Measurements from ENCODE around the gene NEK6.

Gene NEK6

DNA sequence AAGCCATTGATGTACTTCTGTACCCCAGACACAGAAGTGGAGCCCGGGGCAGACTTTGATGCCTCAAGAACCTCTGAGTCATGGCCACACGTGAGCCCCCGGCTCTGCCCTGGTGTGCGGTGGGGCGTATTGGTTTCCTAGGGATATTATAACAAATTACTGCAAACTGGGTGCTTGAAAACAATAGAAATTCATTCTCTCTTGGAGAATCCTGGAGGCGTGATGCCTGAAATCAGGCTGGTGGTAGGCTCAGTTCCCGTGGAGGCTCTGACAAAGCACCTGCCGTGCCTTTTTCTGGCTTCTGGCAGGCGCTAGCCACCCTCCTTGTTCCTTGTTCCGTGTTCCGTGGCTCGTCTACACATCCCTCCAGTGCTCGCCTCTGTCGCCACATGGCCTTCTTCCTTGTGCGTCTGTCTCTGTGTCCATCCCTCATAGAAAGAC lies 24.2 kb downstream of the NEK6 start:
- no peak for DNase-seq

DNA sequence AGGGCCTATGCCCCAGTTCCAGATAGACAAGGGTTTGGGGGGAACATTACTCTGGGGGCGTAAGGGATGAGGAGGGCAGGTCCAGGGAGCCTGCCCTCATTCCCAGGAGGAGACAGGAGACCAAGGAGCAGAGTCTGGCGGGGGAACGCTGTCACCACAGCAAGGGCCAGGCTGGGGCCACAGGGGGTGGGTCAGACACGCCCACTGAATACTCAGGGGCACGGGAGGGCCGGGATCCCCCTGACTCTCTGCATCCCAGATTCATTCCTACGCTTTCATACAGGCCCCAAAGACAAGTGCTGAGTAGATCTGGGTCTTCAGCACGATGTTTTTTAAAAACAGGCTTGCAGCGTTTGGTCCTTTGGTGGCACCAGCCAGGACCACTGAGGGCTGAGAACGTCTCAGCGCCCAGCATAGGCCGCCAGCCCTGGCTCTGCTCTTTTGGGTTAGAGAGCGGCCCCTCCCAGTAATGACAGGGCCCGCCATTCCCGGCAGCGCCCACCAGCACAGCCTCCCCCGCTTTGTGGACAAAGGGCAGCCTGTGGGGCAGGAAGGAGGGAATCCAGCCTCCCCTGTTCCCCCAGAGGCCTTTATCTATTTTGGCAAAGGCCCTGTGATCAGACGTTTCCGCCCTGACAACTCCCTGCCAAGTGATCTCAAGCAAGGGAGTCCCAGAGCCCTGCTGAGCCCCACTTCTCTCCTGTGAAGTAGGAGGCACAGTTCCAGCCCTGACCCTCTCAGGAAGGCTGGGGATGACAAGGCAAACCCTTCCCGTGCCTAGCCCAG lies 24.9 kb downstream of the NEK6 start:
- DNase-seq = no peak

DNA sequence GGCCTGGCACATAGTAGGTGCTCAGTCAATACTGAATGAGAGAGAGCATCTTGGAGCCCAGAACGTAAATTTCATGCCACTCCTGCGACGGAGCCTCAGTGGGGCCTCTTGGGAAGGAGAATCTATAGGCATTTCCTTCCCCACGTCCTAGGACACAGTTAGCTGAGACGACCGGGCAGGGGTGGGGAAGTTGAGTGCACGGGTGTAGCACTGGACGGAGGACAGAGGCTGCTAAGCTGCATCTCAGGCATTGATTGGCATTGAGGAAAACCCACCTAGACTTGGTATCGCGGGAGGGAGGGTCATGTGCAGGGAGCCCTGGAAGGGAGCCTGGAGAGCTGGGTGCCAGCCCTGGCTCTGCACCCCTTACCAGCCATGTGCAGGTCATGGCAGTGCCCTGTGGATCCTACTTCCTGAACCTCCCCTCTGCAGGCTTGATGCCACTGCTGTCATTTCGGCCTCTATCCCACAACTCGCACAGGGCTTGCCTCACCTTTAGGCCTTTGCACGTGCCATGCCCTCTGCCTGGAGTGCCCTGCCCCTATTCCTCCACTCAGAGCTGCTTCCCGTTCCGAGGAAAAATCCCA lies 25.6 kb downstream of the NEK6 start:
- no peak for DNase-seq

DNA sequence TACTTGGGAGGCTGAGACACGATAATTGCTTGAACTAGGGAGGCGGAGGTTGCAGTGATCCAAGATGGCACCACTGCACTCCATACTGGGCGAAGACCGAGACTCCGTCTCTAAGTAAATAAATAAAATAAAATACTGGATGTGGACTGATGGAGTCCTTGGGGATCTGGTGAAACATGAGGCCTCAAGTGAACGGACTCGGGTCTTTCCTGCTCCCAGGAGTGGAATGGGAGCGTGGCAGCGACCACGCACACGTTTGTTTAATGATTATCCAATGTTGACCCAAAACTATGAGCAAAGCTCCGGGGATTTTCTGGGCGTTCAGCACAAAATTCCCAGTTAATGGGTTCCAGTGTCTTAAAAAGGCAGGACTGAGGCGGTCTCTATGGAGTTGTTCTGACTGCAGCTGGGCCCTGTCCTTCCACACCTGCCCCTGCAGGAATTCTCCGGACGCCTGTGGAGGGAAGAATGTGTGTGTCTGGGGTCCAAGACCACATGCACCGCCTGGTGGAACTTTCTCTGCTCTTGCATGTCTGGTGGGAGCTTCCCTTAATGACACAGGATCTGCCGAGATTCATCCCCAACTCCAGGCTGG lies 26.6 kb downstream of the NEK6 start:
- DNase-seq = no peak

DNA sequence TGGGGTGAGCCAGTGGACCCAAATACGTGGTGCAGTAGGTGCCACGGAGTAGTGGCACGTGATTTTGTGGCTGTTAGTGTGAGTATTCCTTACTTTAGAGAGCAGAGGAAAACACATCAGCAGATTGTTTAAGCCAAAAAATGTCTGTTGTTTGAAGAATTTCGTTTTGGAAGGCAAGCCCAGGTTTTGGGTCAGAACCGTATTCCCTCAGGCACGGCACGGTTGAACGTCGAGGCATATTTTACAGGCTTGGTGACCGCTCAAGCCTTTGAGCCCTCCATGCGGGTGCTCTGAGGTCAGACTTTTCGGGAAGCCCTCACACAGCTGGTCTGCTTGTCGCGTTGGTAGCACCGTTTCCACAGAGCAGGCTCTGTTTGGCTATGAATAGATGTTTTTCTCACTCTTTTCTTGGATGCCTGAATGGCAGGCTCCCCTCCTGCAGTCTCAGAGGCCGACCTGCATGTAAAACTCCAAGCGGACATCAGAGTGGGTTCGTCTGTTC lies 27.2 kb downstream of the NEK6 start:
- DNase-seq = no peak

DNA sequence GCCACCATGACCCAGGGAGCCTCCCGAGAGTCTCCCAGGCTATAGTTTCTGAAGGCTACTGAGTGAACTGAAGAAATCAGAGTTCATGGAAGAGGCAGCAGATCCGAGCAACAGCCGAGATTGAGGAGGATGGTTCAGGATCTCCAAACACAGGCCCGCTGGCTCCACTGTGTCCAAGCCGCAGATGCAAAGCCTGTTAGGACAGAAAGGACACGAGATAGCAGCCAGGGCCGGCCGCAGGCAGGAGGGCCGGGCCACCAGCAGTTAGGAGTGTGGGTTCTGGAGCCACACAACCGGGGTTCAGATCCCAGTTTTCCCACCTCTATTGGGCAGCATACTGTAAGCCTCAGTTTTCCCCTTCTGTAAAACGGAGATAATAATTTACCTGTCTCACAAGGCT lies 27.7 kb downstream of the NEK6 start:
- no peak for DNase-seq

DNA sequence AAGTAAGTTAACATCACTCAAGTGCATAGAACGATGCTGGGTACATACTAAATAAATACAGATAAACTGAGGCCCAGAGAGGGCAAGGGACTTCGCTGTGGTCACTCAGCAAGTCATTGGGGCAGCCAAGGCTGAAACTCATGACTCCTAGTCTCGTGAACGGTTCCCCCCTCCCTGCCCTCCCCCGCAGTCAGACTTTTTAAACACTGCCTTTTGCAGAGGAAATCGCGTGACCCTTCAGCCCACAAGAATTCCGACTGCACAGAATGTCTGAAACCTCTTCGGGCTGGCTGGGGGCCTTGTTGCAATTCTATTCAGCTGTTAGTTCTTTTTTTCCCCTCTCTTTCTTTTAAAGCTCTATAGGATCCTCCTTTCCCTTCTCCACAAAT lies 28.1 kb downstream of the NEK6 start:
- no peak for DNase-seq

DNA sequence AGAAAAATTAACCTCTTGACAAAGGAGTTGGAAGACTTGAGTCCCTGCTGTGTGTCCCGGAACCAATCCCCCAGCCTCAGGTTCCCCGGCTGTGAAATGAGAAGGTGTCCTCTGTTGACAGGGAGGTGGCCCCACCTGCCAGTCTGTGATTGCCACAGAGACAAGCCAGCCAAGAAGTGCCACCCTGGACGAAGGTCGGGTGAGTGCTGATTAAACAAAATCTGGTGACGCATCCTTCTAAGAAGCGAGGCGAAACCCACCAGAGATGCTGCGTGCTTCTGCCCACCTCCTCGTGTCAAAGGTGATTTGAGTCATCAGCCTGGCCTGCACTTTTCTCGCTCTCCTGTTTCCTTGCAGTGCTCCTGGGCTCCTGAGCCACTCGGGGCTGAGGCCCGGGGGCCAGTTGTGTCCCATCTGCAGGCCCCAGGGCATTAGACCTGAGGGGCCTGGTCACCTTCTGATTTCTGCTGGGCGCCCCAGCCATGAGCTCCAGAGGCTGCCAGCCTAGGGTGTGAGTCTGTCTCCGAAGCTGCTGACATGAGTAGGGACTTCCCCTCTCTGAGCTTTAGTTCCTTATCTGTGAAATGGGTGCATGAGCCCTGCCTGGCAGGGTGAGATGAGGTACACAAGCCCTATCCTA lies 28.7 kb downstream of the NEK6 start:
- no peak for DNase-seq

DNA sequence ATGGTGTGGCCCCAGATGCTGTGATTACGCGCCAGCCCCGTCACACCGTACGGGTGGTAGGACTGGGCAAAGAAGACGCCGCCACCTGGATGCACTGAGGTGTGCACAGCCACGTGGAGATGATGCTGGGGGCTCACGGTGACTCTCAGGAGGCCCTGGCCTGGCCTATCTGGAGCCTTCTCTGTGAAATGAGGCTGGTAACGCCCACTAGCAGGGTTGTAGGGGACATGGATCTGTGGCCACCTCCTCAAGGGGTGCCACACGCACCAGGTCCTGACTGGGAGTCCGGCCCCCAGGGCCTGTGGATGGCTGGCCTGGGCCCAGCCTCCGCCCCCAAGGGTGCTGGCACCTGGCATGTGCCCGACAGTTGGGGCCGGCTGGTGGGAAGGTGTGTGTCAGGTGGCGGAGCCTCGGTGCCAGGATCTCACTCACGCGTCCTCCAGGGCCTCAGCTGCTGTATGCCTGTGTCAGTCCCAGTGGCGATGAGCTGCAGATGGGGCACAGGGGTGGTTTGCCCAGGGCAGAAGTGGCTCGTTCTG lies 32.4 kb downstream of the NEK6 start:
- no peak for DNase-seq

DNA sequence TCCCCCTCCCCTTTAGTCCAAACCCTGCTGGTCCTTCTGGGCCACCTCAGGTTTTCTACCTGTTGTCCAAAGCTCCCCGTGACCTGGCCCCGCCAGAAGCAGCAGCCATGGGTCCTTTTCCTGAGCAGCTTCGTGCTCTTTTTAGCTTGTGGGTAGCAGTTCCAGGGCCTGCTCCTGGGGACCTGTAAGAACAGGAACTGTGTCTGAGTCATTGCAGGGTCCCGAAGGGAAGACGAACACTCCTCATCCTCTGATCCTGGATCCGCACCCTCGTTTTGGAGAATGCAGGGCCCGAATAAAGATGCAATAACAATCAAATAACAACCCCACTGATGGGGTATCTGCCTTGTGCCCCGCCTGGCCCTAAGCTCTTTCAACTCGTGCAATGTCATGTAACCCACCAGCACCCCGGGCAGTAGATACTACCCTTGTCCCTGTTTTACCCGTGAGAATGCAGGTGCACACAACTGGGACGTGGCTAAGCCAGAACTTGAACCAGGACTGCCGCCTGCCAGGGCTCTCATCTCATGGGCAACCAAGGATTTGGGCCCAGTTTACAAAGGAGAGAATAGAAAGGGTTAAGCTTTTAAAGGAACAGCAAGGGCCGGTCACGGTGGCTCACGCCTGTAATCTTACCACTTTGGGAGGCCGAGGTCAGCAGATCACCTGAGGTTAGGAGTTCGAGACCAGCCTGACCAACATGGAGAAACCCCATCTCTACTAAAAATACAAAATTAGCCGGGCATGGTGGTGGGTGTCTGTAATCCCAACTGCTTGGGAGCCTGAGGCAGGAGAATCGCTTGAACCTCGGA lies 33.2 kb downstream of the NEK6 start:
- DNase-seq = no peak

DNA sequence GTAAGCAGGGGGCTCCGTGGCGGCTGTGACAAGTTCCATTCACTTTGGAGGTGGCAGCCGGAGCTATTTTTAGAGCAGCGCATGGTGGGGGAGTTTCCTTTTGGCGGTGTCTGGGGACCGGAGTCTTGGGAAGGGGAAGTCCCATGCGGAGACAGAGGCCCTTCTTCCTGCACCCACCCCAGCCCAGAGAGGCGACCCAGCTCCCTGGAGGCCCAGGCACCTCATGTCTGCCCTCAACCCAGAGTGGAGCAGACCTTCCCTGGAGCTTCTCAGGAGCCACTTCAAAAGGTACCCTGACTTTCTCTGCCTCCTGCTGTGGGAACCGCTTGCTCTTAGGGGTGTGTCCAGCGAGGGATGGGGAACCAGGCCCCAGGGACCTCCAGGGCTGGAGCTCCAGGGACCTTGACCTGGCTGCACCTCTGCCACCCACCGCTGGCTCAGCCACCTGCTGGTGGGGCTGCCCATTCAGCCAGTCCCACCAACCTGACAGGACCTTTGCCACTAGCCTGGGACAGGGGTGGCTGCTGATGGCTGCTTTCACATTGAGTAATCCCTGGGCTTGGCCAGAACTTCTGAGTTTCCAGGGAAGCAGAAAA lies 34.1 kb downstream of the NEK6 start:
- DNase-seq = no peak

DNA sequence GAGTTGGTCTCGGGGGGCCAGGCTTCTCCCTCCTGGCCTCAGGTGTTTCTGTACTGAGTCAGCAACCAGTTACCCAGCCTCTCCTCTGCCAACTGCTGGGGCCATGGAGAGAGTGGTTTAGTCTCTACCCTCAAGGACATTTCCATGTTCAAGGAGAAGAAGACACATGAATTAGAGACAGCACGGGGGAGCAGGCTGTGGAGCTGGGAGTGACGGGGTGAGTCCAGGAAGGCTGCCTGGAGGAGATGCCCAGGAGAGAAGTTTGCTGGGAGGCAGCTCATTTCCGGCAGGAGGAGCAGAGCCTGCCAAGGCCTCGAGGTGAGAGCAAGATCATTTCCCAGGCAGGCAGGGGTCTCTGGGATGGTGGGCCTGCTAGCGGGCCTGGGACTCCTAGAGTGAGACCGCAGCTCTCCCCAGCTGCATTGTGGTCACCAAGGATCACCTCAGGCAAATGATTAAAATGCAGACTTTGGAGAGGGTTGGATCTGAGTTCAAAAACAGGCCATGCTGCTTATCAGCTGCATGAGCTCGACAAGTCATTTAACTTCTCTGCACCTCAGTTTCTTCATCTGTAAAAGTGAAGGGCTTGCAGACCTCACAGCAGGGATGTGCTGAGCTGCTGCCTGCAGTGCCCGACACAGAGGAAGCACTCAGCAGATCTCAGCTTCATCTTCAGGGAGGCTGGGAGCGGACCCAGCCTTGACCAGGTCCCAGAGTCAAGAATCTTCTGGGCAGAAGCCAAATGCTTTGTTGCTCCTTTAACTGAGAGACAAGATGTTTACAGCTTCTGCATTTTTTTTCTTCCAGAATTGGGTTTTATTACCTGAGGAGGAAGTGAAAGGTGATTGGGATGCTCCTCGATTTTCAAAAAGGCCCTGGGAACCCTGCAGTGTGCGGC lies 35.2 kb downstream of the NEK6 start:
- DNase-seq = no peak

DNA sequence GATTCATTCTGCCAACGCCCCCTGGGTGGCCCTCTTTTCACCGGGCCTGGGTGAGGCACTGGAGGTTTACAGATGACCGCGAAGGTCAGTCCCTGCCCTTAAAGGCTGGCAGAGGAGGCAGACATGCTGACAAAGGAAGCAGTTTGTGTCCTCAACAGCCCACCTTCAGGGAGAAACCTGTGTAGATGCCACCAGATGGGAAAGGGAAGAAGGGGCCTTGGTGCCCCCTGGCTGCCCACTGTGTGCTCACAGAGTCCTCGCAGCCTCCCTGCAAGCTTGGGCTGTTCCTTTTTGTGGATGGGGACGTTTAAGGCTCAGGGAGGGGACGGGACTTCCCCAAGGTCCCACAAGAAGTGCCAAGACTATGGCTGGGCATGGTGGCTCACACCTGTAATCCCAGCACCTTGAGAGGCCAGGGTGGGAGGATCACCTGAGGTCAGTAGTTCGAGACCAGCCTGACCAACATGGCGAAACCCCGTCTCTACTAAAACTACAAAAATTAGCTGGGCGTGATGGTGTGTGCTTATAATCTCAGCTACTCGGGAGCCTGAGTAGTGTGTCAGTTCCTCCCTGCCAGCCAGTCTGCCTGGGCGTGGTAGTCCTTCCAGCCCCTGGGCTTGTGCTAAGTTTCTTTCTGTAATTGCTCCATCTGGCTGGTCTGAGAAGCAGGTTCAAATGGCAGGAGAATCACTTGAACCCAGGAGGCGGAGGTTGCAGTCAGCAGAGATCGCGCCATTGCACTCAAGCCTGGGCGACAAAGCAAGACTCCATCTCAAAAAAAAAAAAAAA lies 36.2 kb downstream of the NEK6 start:
- DNase-seq = no peak

DNA sequence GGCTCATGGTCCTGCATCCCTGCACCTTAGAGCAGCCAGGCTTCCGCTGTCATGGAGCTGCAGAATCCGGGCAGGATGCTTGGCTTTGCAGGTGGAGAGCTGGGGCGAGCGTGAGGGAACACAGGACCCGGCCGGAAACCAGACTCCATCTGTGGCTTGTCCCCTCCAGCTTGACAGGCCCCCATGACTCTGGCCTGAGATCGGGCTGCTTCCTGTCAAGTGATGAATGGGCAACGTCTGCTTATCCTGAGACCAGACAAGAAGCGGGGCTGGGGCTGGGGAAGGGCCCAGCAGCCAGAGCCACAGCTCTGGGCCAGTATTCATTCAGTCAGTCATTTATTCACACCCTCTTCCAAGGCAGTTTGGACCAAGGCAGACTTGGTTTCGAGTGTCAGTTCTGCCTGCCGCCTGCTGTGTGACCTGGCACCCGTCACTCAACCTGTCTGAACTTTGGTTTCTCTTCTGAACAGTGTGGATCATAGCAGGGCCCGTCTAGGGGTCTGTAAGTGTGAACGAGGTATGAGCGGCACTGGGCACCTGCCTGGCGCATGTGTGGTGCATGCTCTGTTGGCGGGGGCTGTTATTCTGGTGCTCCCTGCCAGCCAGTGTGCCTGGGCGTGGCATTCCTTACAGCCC lies 37.5 kb downstream of the NEK6 start:
- no peak for DNase-seq

DNA sequence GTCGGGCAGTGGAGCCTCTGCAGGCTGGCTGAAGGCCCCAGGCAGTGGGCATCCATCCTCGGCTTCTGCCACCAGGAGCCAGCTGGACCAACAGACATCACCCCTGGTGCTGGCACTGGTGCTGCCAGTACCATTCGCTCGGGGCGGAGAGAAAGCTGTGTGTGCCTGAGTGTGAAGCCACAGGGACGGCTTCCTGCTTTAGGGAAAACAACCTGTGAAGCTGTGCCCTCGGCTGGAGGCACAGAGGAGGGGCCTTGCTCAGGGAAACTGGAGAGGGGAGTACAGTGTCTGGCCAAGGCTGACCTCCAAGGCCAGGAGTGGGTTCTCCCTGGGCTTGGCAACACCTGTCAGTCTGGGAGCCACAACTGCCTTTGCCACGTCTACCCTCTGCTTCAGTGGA lies 38.3 kb downstream of the NEK6 start:
- no peak for DNase-seq

DNA sequence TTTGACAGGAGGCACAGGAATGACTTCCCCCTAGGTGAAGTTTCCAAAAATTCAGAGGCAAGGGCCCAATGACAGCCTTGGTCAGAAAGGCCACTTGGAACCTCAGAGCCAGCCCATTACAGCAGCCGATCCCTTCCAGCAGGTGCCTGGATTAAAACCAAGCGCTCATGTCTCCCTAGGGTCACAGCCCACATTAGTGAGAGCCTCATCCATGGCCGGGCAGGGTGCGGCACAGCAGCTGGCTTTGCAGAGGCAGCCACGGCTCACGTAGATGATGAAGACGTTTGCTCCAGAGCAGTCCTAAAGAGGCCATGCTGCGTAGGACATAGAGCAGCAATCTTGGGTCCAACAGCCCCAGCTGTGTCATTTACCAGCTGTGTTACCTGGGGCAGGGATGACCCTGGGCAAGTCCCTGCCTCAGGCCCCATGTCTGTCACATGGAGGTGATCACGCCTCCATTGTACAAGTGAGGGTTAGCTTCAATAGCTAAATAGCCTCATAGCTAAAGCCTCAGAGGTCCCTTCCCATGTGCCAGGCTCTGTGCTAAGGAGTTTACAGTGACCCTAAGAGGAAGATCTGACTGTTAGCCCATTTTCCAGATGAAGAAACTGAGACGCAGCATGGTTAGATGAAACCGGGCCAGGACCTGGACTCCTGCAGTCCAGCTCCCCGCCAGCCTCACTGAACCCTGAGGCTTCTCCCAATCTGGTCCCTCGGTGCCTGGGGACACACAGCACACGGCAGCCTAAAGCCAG lies 39.2 kb downstream of the NEK6 start:
- no peak for DNase-seq

DNA sequence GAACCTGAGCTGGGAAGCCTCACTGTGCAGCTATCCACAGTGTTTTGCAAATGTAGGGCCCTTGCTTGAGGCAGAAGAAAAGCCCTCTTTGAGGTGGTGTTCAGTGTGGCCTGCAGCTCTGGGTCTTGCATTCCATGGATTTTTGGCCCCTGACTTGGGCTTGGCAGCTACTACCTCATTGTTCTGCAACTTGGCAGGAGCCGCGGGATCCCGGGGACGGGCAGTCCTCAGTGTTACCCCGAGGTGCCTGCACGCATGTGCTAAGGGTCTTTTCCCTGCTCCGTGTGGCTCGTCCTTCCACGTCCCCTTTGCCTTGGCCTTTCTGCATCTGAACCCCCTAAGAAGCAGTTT lies 39.8 kb downstream of the NEK6 start:
- DNase-seq = peak; percentile 94

DNA sequence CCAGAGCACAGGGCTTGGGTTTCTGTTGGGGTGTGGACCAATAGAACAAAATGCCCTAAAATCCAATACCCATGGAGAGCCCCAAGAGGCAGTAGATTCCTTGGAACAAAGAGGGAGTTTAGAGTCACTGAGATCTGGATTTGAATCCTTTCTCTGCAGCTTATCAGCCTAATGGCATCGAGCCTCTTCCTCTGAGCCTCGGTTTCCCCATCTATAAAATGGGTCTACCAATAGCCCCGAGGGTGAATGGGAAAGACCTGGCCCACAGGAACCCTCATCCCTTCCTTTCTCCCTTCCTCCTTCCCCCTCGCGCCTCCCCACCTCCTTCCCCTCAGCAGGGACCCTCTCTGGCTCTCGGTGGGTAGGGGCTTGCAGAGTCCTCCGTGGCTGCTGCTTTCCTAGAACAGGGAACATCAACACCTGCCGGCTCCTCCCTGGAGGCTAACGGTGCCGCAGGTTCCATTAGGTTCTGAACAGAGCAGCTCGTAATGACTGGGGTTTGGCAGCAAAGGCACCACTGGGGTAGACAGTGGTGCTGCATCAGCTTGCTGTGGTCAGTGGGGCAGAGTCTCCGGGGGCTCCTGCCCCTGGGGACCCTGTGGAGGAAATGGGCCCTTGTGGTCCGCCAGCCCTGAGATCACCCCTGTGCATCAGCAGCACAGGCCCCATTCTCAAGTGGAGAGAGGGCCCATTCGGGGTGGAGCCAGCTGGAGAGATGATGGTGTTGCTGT lies 40.3 kb downstream of the NEK6 start:
- DNase-seq = no peak
